NCI-H1092 treated with DMSO at 0.1 percent for 48 hours (cell line): ENCODE results near the gene GBGT1.
A peak's percentile ranks its signal among the peaks of the same experiment; 100 is the strongest.
"Not testable (repeated sequence)": the region's sequence is repeated elsewhere in the genome, so short reads cannot be mapped to it uniquely, and the experiment has no call there.

Experiments used
- DNase-seq: peaks from one replicate; lab custom pipeline; 2025; lab: John Stamatoyannopoulos, UW

The GBGT1 gene

GRCh38 chr9:133195029-133195428 is 31.3 kb upstream of the GBGT1 start:
- DNase-seq, result no peak

GRCh38 chr9:133194597-133194996 is 30.9 kb upstream of the GBGT1 start:
- DNase-seq, result no peak

- no peak for DNase-seq
These were observed 28.3 kb upstream of the GBGT1 start for GRCh38 chr9:133191989-133192388.

- DNase-seq, result no peak
These were observed 26.1 kb upstream of the GBGT1 start for GRCh38 chr9:133189826-133190225.

GRCh38 chr9:133188843-133189180 is 25.1 kb upstream of the GBGT1 start:
- DNase-seq, result no peak

- peak; percentile 8 for DNase-seq
These were observed 24.5 kb upstream of the GBGT1 start for GRCh38 chr9:133188006-133188842.

- no peak for DNase-seq
These were observed 23.9 kb upstream of the GBGT1 start for GRCh38 chr9:133187561-133188005.

- no peak for DNase-seq
These were observed 23.0 kb upstream of the GBGT1 start for GRCh38 chr9:133186736-133187135.

GRCh38 chr9:133184971-133185370 is 21.3 kb upstream of the GBGT1 start:
- DNase-seq, result peak; percentile 57

GRCh38 chr9:133182151-133182550 is 18.4 kb upstream of the GBGT1 start:
- no peak for DNase-seq

- no peak for DNase-seq
These were observed 17.8 kb upstream of the GBGT1 start for GRCh38 chr9:133181561-133181960.

- no peak for DNase-seq
These were observed 17.2 kb upstream of the GBGT1 start for GRCh38 chr9:133180953-133181352.

- DNase-seq, result no peak
These were observed 9.3 kb upstream of the GBGT1 start for GRCh38 chr9:133173056-133173455.

- DNase-seq, result peak; percentile 5
These were observed 7.6 kb upstream of the GBGT1 start for GRCh38 chr9:133171161-133171961.

- no peak for DNase-seq
These were observed 7.0 kb upstream of the GBGT1 start for GRCh38 chr9:133170716-133171115.

- DNase-seq, result not testable (repeated sequence)
These were observed 6.0 kb upstream of the GBGT1 start for GRCh38 chr9:133169687-133170086.

GRCh38 chr9:133169102-133169501 is 5.4 kb upstream of the GBGT1 start:
- no peak for DNase-seq

GRCh38 chr9:133168432-133168831 is 4.7 kb upstream of the GBGT1 start:
- DNase-seq, result no peak

- DNase-seq, result no peak
These were observed 4.1 kb upstream of the GBGT1 start for GRCh38 chr9:133167769-133168168.

GRCh38 chr9:133167096-133167730 is 3.5 kb upstream of the GBGT1 start:
- DNase-seq, result no peak

GRCh38 chr9:133166392-133166791 is 2.7 kb upstream of the GBGT1 start:
- no peak for DNase-seq

- DNase-seq, result no peak
These were observed 1.7 kb upstream of the GBGT1 start for GRCh38 chr9:133165452-133165730.

- DNase-seq, result no peak
These were observed 477 bp upstream of the GBGT1 start for GRCh38 chr9:133164191-133164590.
